ENCODE results near the gene UQCRQ. TPM values are rescaled to one million over a fixed set of nuclear protein-coding genes. Genes with fewer than 3 reads are reported as not detected.

UQCRQ gene
- total RNA-seq = 100 to 1,000 TPM in 1 of 2 donors, 10 to 100 TPM in 1; 62.5 to 103 TPM
- polyA plus RNA-seq = 1,000 to 10,000 TPM in 1 of 2 donors, 100 to 1,000 TPM in 1; 548 to 2,326 TPM

GRCh38 chr5:132866342-132867045, at the start of gene UQCRQ, which contains the start of gene GDF9:
TSS of gene UQCRQ (plus strand) at chr5:132866642. CDS start at chr5:132866882, 240 bp downstream.
TSS of gene GDF9 (minus strand) at chr5:132866469. CDS start at chr5:132864533, 1,936 bp downstream.
- H3K27ac ChIP-seq (ENCODE audit: low read depth in 1 of 2, low read length in 2 of 2) = peak within 1 kb of the TSS; percentile 98 to 99
- peaks cover 9 to 43% (median 22%) of the 10 kb centered on the region in 4 donors for H3K4me1 ChIP-seq (ENCODE audit: control insufficient read depth in 4 of 4, insufficient read depth in 4 of 4, low read length in 3 of 4)
- peaks cover 0 to 15% (median 8%) of the 10 kb centered on the region in 4 donors for H3K36me3 ChIP-seq (ENCODE audit: control insufficient read depth in 4 of 4, insufficient read depth in 3 of 4, low read depth in 1 of 4, low read length in 3 of 4)
- WGBS = under 1% methylated on average over 55 of the region's 55 CpGs
- peak; percentile 92 for DNase-seq (ENCODE audit: low spot score)
- no peaks in the 10 kb centered on the region for H3K9me3 ChIP-seq (ENCODE audit: control insufficient read depth in 4 of 4, low read length in 3 of 4)
- H3K9ac ChIP-seq (ENCODE audit: low read depth in 1 of 2, low read length in 2 of 2) = peak within 1 kb of the TSS; percentile 94 to 99
- H3K27me3 ChIP-seq (ENCODE audit: control insufficient read depth in 4 of 4, insufficient read depth in 4 of 4, low read length in 3 of 4) = no peaks in the 10 kb centered on the region
- H3K4me3 ChIP-seq (ENCODE audit: low read depth in 1 of 3, low read length in 3 of 3) = peak within 1 kb of the TSS; percentile 71 to 91 (median 90)
- TF ChIP-seq EGR1 (IDR thresholded peaks at IDR 0.05; ENCODE audit: low read depth in 2 of 2) = peak; percentile 71 to 84
- no peak for TF ChIP-seq FOXA2 (IDR thresholded peaks at IDR 0.05)
- TF ChIP-seq FOXA1 (IDR thresholded peaks at IDR 0.05) = no peak
- TF ChIP-seq MAX (IDR thresholded peaks at IDR 0.05) = peak; percentile 87
- peak; percentile 92 for TF ChIP-seq TAF1 (conservative IDR thresholded peaks at IDR 0.05)
- peak; percentile 20 for TF ChIP-seq CTCF (IDR thresholded peaks at IDR 0.05; ENCODE audit: low read depth, low read length, missing input control)
- TF ChIP-seq YY1 (IDR thresholded peaks at IDR 0.05) = peak; percentile 94
- peak; percentile 90 to 93 for TF ChIP-seq JUND (IDR thresholded peaks at IDR 0.05)
- TF ChIP-seq RAD21 (IDR thresholded peaks at IDR 0.05) = peak; percentile 81 to 83
- peak; percentile 90 to 92 for TF ChIP-seq RXRA (IDR thresholded peaks at IDR 0.05)
- TF ChIP-seq HNF4A (conservative IDR thresholded peaks at IDR 0.05) = peak; percentile 63 to 64
- peak; percentile 57 for TF ChIP-seq HNF4G (IDR thresholded peaks at IDR 0.05)
- TF ChIP-seq NR2F2 (IDR thresholded peaks at IDR 0.05) = peak; percentile 97
- peak; percentile 97 to 98 for TF ChIP-seq GABPA (IDR thresholded peaks at IDR 0.05 in 1 of 2, conservative IDR thresholded peaks at IDR 0.05 in 1 of 2)
- peak; percentile 86 for TF ChIP-seq ATF3 (IDR thresholded peaks at IDR 0.05)
- TF ChIP-seq SP1 (IDR thresholded peaks at IDR 0.05) = peak; percentile 94
- peak; percentile 89 for TF ChIP-seq ZBTB33 (IDR thresholded peaks at IDR 0.05)
- peak; percentile 92 for TF ChIP-seq REST (IDR thresholded peaks at IDR 0.05)
